Head of caudate nucleus (tissue), 42 donors: ENCODE results near the gene TMEM141.
A peak's percentile ranks its signal among the peaks of the same experiment; 100 is the strongest.
"Not testable (repeated sequence)": the region's sequence is repeated elsewhere in the genome, so short reads cannot be mapped to it uniquely, and the experiment has no call there.

ENCODE experiments used
- DNase-seq, 42 donors: peaks; one replicate each; pipeline versions ENCODE4 v3.0.0 to v3.0.0-alpha.2; 2020 to 2021; ENCODE audit warnings: mixed read lengths in 7 of 42
- intact Hi-C: fragments of 100-400 bp; cut with DNase I; formaldehyde crosslinking; loops from one replicate; pipeline ENCODE4 v1.15.0; 2022

The TMEM141 gene

GRCh38 chr9:136754626-136755301, 36.4 kb upstream of the TMEM141 start:
- DNase-seq = no peak
- intact Hi-C loops = no loop called here

DNA sequence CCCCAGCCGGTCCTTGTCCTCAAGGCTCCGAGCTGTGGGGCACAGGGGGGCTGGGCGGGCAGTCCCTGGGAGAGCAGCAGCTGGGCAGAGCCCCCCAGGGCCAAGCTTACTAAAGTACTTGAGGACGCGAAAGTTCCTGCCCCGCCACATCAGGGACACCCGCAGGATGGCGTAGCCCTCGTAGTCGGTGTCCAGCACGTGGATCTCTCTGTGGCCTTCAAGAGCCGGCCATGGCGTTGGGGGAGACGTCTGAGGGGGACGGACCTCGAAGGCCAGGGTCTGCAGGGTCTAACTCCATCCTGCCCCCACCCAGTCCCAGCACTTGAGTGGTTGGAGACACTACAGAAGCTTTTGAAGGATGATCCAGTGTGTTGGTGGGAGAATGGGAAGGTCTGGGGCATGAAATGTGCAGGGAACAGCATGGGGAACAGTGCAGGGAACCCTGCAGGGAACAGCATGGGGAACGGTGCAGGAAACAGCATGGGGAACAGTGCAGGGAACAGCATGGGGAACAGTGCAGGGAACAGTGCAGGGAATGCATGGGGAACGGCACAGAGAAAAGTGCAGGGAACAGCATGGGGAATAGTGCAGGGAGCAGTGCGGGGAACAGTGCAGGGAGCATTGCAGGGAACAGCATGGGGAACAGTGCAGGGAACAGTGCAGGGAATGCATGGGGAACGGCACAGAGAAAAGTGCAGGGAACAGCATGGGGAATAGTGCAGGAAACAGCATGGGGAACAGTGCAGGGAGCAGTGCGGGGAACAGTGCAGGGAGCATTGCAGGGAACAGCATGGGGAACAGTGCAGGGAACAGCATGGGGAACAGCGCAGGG, 35.6 kb upstream of the TMEM141 start:
- intact Hi-C loops, DNase-seq: not testable (repeated sequence)

- intact Hi-C loops = no loop called here
- no peak for DNase-seq
Observed at GRCh38 chr9:136756134-136756438, 35.1 kb upstream of the TMEM141 start.

GRCh38 chr9:136756836-136757235, 34.3 kb upstream of the TMEM141 start:
- DNase-seq = no peak
- intact Hi-C loops = no loop called here

- intact Hi-C loops = no loop called here
- DNase-seq = no peak
Observed at GRCh38 chr9:136757328-136757727, 33.8 kb upstream of the TMEM141 start.

GRCh38 chr9:136757751-136758140, 33.4 kb upstream of the TMEM141 start:
- intact Hi-C loops = no loop called here
- DNase-seq = no peak

DNA sequence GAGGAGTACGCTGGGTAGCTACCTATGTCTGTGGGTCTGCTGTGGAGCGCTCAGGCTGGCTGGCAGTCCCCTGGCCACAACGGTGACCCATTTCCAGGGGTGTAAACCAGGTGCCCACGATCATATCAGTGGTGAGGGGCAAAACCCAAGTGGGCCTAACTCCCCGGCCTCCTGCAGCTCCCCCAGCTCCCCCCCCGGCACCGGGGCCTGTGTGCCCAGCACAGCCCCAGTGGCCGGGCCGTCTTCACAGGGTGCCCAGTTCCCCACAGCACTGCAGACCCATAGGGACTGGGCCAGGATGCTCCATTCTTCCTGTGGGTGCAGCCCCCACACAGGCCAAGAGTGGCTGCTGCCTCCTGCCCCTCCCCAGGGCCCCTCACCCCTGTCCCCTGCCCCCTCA, 32.1 kb upstream of the TMEM141 start:
- intact Hi-C loops = no loop called here
- no peak for DNase-seq

- intact Hi-C loops = no loop called here
- peak in 1 of 42 donors; percentile 11 for DNase-seq
Observed at GRCh38 chr9:136759436-136760325, 31.5 kb upstream of the TMEM141 start.

DNA sequence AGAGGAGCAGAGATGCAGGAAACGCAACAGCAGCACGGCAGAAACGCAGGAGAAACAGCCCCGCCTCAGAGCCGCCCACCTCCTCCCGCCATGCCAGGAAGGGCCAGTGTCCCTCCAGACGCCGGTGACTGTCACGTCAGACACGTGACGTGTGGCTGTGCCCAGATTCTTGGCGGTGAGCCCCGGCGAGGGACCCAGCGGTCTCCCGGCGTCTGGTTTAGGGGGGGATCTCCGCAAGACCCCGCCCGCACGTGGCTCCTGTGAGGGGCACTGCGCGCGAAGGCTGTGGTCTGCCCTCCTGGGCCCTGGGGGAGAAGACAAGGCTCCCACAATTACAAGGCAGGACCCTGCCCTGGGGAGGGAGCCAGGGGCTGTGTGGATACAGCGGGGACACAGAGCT, 30.7 kb upstream of the TMEM141 start:
- intact Hi-C loops = no loop called here
- no peak for DNase-seq

GRCh38 chr9:136760834-136761544, 30.2 kb upstream of the TMEM141 start:
- peak in 41 of 42 donors; percentile 35 to 80 (median 53) for DNase-seq
- intact Hi-C loops = not testable (repeated sequence)

DNA sequence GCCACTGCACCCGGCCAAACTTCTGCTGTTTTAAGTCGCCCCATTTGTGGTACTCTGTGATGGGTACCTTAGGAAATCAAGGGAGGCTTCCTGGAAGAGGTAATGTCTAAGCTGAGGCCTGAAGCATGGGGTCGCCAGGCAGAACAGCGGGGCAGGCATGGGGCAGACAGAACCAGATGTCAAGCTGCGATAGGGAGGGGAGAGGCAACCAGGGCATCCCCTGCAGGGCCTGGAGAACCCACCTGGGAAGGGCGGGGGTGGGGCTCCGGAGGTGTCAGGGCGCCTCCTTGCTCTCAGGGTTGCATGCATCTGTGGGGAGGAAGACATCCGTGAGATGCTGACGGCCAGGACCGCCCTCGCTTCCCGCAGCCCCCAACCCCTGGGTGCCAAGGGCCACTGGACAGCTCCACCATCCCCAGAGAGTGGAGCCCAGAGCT, 29.6 kb upstream of the TMEM141 start:
- no peak for DNase-seq
- intact Hi-C loops = no loop called here

DNA sequence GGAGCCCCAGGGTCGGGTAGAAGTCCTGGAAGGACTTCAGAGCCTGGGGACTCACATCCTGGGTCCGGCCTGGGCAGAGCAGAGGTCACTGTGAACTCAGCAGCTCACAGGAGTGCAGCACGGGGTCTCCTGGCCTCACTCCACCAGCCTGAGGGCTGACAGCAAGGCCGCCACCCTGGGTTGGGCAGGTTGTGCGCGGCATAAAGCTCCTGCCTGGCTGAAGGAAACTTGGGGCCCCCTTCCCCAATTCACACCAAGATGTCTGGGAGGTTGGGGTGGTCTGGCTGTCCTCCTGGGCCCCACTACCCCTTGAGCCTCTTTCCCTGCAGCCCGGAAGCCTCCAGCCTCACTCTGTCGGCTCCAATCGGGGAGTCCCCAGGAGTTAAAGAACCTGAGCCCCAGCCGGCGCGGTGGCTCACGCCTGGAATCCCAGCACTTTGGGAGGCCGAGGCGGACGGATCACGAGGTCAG, 28.9 kb upstream of the TMEM141 start:
- DNase-seq = no peak
- intact Hi-C loops = no loop called here

DNA sequence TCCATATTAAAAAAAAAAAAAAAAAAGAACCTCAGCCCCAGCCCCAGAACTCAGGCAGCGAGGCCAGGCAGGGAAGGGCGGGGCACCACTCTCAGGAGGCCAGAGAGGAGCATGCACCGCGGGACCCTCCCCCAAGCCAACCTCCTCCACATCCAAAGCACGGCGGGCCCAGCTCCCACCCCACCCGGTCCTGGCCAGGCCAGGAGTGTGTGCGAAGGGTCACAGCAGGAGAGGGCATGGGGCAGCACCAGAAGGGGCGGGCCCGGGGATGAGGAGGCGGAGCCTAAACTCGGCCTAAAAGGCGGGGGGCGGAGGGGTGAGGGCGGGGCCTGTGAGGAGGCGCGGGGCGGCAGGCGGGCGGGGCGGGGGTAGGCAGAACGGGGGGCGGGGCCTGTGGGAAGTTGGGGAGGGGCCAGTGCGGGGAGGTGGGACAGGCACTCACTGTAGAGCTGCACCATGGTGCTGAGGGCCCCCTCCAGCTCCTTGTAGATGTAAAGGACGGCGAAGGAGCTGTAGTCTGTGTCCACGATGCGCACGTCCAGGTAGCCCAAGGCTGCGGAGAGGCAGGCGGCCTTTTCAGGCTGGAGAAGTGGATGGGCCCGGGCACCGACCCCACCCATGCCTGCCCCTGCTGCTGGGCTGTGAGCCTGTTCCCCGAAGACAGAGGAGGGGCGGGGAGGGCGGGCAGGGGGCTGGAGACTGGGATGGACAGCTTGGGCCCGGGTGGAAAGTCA, 28.1 kb upstream of the TMEM141 start:
- intact Hi-C loops = no loop called here
- peak in 1 of 42 donors; percentile 20 for DNase-seq

- intact Hi-C loops = no loop called here
- DNase-seq = no peak
Observed at GRCh38 chr9:136763649-136764035, 27.5 kb upstream of the TMEM141 start.

- intact Hi-C loops = no loop called here
- DNase-seq = no peak
Observed at GRCh38 chr9:136764301-136764891, 26.7 kb upstream of the TMEM141 start, which contains the start of gene LCN15. Gene LCN15, minus strand, starts transcription at chr9:136764518. Its CDS starts 30 bp downstream, at chr9:136764488.

- DNase-seq = no peak
- intact Hi-C loops = no loop called here
Observed at GRCh38 chr9:136765041-136765440, 26.1 kb upstream of the TMEM141 start.

GRCh38 chr9:136765745-136766409, 25.3 kb upstream of the TMEM141 start:
- intact Hi-C loops = not testable (repeated sequence)

More at GRCh38 chr9:136765745-136766409, 25.3 kb upstream of the TMEM141 start:
- not testable (repeated sequence) for DNase-seq
